Neural cell (in vitro differentiated cells): ENCODE measurements around the gene SLC24A3.

ENCODE experiments used
- CTCF ChIP-seq: fragments of 450-650 bp; IDR thresholded peaks from 2 replicates; pipeline ENCODE4 v1.5.1; 2014; ENCODE audit warnings: antibody characterized with exemption, mild to moderate bottlenecking, moderate library complexity; ENCODE audit not compliant: poor library complexity, severe bottlenecking
- POLR2AphosphoS5 ChIP-seq: IDR thresholded peaks from 2 replicates; pipeline ENCODE4 v1.6.1; 2012
- TAF1 ChIP-seq: IDR thresholded peaks from 2 replicates; pipeline ENCODE4 v1.6.1; 2012; ENCODE audit warnings: low read depth

- TF ChIP-seq CTCF (no peak), POLR2AphosphoS5 (no peak), TAF1 (no peak)
Observed at GRCh38 chr20:19492116-19492515, 279.7 kb downstream of the SLC24A3 start.
